Erythroblast (primary cell): ENCODE data around the gene PHF3.

Source experiments
- GATA1 ChIP-seq: IDR thresholded peaks from 2 replicates; pipeline ENCODE4 v1.6.1; 2011; ENCODE audit warnings: low read depth, mild to moderate bottlenecking, control low read depth, low read length, moderate library complexity
- POLR2A ChIP-seq: IDR thresholded peaks from 2 replicates; pipeline ENCODE4 v1.6.1; 2011; ENCODE audit warnings: mild to moderate bottlenecking, low read length

GRCh38 chr6:63674635-63675034 is 39.0 kb downstream of the PHF3 start:
- TF ChIP-seq POLR2A (no peak), GATA1 (no peak)
